ENCODE data around the gene SCAPER. TPM values are rescaled to one million over a fixed set of nuclear protein-coding genes. Genes with fewer than 3 reads are reported as not detected.

SCAPER gene
- total RNA-seq, 1 experiment from 2014 or later: 10.3 TPM

DNA sequence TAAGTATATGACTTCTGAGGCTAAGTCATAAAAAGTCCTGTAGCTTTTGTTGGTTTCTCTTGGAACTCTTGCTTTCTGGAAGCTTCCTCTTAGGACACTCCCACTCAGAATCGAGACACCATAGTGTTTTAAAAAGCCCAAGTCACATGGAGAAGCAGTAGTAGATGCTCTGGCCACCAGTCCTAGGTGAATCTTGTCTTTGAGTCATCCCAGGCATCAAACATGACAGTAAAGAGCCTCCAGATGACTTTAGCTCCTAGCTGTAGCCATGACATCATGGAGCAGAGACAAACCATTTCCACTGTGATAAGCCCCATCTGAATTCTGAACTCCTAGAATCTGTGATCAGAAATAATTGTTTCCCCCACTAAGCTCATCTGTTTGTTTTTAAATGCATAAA, 526.4 kb downstream of the SCAPER start (continued):
- TF ChIP-seq, protein P1, sequence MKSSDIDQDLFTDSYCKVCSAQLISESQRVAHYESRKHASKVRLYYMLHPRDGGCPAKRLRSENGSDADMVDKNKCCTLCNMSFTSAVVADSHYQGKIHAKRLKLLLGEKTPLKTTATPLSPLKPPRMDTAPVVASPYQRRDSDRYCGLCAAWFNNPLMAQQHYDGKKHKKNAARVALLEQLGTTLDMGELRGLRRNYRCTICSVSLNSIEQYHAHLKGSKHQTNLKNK (CRISPR knock-in tag; IDR thresholded peaks at IDR 0.05): no peak
- TF ChIP-seq, protein P2, sequence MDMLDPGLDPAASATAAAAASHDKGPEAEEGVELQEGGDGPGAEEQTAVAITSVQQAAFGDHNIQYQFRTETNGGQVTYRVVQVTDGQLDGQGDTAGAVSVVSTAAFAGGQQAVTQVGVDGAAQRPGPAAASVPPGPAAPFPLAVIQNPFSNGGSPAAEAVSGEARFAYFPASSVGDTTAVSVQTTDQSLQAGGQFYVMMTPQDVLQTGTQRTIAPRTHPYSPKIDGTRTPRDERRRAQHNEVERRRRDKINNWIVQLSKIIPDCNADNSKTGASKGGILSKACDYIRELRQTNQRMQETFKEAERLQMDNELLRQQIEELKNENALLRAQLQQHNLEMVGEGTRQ (CRISPR knock-in tag; IDR thresholded peaks at IDR 0.05): no peak
- TF ChIP-seq, protein P3, sequence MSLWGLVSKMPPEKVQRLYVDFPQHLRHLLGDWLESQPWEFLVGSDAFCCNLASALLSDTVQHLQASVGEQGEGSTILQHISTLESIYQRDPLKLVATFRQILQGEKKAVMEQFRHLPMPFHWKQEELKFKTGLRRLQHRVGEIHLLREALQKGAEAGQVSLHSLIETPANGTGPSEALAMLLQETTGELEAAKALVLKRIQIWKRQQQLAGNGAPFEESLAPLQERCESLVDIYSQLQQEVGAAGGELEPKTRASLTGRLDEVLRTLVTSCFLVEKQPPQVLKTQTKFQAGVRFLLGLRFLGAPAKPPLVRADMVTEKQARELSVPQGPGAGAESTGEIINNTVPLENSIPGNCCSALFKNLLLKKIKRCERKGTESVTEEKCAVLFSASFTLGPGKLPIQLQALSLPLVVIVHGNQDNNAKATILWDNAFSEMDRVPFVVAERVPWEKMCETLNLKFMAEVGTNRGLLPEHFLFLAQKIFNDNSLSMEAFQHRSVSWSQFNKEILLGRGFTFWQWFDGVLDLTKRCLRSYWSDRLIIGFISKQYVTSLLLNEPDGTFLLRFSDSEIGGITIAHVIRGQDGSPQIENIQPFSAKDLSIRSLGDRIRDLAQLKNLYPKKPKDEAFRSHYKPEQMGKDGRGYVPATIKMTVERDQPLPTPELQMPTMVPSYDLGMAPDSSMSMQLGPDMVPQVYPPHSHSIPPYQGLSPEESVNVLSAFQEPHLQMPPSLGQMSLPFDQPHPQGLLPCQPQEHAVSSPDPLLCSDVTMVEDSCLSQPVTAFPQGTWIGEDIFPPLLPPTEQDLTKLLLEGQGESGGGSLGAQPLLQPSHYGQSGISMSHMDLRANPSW (CRISPR knock-in tag; conservative IDR thresholded peaks at IDR 0.05; ENCODE audit: low read depth): no peak
- TF ChIP-seq, protein P4, sequence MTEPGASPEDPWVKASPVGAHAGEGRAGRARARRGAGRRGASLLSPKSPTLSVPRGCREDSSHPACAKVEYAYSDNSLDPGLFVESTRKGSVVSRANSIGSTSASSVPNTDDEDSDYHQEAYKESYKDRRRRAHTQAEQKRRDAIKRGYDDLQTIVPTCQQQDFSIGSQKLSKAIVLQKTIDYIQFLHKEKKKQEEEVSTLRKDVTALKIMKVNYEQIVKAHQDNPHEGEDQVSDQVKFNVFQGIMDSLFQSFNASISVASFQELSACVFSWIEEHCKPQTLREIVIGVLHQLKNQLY (CRISPR knock-in tag; IDR thresholded peaks at IDR 0.05): no peak
- TF ChIP-seq TEAD4 (CRISPR knock-in tag; IDR thresholded peaks at IDR 0.05) (no peak), TP53 (CRISPR knock-in tag; IDR thresholded peaks at IDR 0.05) (no peak), ATF3 (CRISPR knock-in tag; conservative IDR thresholded peaks at IDR 0.05) (no peak)
- TF ChIP-seq, protein P5, sequence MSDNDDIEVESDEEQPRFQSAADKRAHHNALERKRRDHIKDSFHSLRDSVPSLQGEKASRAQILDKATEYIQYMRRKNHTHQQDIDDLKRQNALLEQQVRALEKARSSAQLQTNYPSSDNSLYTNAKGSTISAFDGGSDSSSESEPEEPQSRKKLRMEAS (CRISPR knock-in tag; IDR thresholded peaks at IDR 0.05): no peak

DNA sequence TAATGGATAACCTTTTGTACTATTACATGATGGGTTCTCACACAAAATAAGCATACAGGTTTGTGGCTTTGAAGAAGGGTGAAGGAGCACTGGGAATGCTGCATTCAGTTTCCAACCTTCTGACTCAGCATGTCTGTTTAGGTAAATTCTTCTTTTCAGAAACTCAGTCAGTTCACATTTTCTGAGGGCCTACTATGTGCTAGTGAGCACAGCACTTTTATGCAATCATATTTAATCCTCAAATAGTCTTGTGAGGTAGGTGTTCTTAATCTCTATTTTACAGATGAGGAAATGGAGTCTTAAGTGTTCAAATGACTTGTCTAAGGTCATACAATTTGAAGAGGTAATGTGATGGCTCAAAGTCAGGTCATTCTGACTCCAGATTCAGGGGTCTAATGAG, 527.4 kb downstream of the SCAPER start:
- TF ChIP-seq JAZF1 (CRISPR knock-in tag; IDR thresholded peaks at IDR 0.05): no peak
- no peak for TF ChIP-seq NFE2L1 (CRISPR knock-in tag; IDR thresholded peaks at IDR 0.05)
- TF ChIP-seq PRRX2 (CRISPR knock-in tag; IDR thresholded peaks at IDR 0.05): no peak
- Mint-ChIP-seq H3K36me3 (no peaks in the 10 kb centered on the region), H3K4me1 (peaks cover 4% of the 10 kb centered on the region; the same call in 1 of the 2 replicates), H3K9me3 (no peaks in the 10 kb centered on the region), H3K27ac (no peak overlapping the region), H3K27me3 (ENCODE audit: low read depth) (no peaks in the 10 kb centered on the region), H3K4me3 (no peak overlapping the region)
- ChIA-PET CTCF (no interaction called here), POLR2A (no interaction called here)
- DNase-seq (ENCODE audit: low spot score) (no peak), ATAC-seq (no peak)

- no peak overlapping the region for H3K4me3 Mint-ChIP-seq
- no peaks in the 10 kb centered on the region for H3K36me3 Mint-ChIP-seq
- peaks cover 4% of the 10 kb centered on the region; the same call in 1 of the 2 replicates for H3K4me1 Mint-ChIP-seq
- no peak for ATAC-seq
- ChIA-PET CTCF (no interaction called here), POLR2A (no interaction called here)
- H3K27me3 Mint-ChIP-seq (ENCODE audit: low read depth): no peaks in the 10 kb centered on the region
- no peak for DNase-seq (ENCODE audit: low spot score)
- H3K9me3 Mint-ChIP-seq: no peaks in the 10 kb centered on the region
- TF ChIP-seq NR2C2 (CRISPR knock-in tag; IDR thresholded peaks at IDR 0.05) (no peak), OVOL2 (CRISPR knock-in tag; IDR thresholded peaks at IDR 0.05; ENCODE audit: borderline replicate concordance) (no peak), MXD4 (CRISPR knock-in tag; IDR thresholded peaks at IDR 0.05; ENCODE audit: borderline replicate concordance) (no peak)
- TF ChIP-seq, protein P6, sequence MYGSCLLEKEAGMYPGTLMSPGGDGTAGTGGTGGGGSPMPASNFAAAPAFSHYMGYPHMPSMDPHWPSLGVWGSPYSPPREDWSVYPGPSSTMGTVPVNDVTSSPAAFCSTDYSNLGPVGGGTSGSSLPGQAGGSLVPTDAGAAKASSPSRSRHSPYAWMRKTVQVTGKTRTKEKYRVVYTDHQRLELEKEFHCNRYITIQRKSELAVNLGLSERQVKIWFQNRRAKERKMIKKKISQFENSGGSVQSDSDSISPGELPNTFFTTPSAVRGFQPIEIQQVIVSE (CRISPR knock-in tag; IDR thresholded peaks at IDR 0.05; ENCODE audit: borderline replicate concordance): no peak
- TF ChIP-seq, protein P7, sequence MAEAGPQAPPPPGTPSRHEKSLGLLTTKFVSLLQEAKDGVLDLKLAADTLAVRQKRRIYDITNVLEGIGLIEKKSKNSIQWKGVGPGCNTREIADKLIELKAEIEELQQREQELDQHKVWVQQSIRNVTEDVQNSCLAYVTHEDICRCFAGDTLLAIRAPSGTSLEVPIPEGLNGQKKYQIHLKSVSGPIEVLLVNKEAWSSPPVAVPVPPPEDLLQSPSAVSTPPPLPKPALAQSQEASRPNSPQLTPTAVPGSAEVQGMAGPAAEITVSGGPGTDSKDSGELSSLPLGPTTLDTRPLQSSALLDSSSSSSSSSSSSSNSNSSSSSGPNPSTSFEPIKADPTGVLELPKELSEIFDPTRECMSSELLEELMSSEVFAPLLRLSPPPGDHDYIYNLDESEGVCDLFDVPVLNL (CRISPR knock-in tag; IDR thresholded peaks at IDR 0.05; ENCODE audit: borderline replicate concordance, low read depth): no peak
- no peak overlapping the region for H3K27ac Mint-ChIP-seq
Measured at GRCh38 chr15:76377217-76377616, 527.9 kb downstream of the SCAPER start.

Measured in WTC11 (cell line).